HG03558 (cell line): ENCODE results near the gene SLC19A3.

Experiments
- ATAC-seq: cut with Tn5 transposase; IDR thresholded peaks from one replicate; pipeline ENCODE4 v1.9.1; 2021; ENCODE audit warnings: moderate number of reproducible peaks; ENCODE audit not compliant: unreplicated experiment; ENCODE audit errors: extremely low read depth

The SLC19A3 gene

DNA sequence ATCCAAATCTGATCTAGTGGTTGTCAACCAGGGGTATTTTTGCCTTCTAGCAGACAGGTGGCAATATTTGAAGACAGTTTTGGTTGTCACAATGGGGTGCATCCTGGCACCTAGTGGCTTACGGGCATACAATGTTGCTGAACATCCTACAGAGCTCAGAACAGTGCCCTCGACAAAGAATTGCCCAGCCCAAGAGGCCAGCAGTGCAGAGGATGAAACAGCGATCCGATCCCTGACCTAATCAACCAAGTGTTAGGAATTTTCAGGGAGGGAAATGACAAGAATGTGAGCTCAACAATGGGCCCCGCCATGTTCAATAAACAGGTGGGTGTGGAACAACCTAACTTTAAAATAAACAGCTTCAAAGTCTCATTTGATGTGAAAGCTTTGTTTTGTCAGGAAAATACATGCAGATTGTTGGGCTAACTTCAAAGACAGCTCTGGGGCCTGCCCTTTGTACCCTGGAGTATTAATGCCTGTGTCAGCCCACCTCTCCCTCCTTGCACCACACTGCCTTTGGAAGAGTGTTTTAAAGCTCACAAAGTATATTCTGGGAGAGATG lies 73.8 kb downstream of the SLC19A3 start:
- no peak for ATAC-seq

DNA sequence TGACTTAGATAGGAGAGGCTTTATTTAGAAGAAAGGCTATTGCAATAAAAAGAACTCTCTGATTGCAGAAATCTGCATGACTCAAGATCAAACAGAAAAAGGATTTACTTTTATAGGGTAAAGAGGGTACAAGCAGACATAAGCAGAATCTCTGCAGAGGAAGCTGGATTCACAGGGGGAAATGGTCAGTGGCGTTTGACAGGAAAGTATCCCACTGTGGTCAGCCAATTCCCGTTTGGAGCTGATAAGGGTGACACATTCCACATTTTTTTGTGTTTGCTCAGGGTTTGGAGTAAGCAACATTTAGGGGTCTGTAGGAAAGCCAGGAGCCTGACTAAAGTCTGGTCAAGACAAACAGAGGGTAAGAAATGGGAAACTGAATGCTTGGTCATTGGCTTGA lies 75.2 kb downstream of the SLC19A3 start:
- ATAC-seq: no peak

DNA sequence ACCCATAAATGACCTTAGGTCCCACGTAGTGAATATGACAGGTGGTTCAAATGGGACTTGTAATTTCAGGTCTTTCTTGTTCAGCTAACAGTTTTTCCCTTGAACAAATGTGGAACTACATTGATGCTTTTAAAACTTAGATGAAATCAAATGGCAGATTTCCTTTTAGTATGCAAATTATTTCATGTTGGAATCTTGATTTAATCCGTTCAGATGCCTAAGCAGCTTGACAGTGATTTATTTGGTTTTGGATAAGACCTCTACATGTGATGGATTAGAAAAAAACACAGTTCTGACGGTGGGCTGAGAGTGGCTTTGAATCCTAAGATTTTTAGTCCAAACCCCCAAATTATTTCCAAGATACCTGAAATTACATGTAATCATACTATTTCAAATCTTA lies 83.6 kb downstream of the SLC19A3 start:
- ATAC-seq: no peak
